Osteoblast (primary cell): ENCODE measurements around the gene ADGRL3. TPM values are rescaled to one million over a fixed set of nuclear protein-coding genes. Genes with fewer than 3 reads are reported as not detected.

ENCODE experiments used
- DNase-seq: peaks from one replicate; pipeline ENCODE4 v3.0.0; 2011; ENCODE audit warnings: low spot score, mixed read lengths; ENCODE audit not compliant: insufficient read length; ENCODE audit errors: missing footprints
- H2AFZ ChIP-seq: 2 replicates; pipeline ENCODE4 v1.6.0; 2011; ENCODE audit warnings: mild to moderate bottlenecking, low read length
- H3K27ac ChIP-seq: 2 replicates; pipeline ENCODE4 v1.5.1; 2011; ENCODE audit warnings: mild to moderate bottlenecking, low read depth, low read length, moderate library complexity
- H3K27me3 ChIP-seq: 2 replicates; pipeline ENCODE4 v1.6.0; 2012; ENCODE audit warnings: mild to moderate bottlenecking, control low read depth, inconsistent platforms, low read length, moderate library complexity; ENCODE audit not compliant: insufficient read depth
- H3K36me3 ChIP-seq: 2 replicates; pipeline ENCODE4 v1.5.1; 2011; ENCODE audit warnings: mild to moderate bottlenecking, low read length, control low read depth, moderate library complexity; ENCODE audit not compliant: insufficient read depth
- H3K4me1 ChIP-seq: 2 replicates; pipeline ENCODE4 v1.5.1; 2011; ENCODE audit warnings: mild to moderate bottlenecking, low read length, control low read depth, moderate library complexity; ENCODE audit not compliant: insufficient read depth
- H3K4me2 ChIP-seq: 2 replicates; pipeline ENCODE4 v1.6.0; 2011; ENCODE audit warnings: mild to moderate bottlenecking, low read length; ENCODE audit not compliant: insufficient read depth
- H3K4me3 ChIP-seq: fragments of 200-600 bp; sonication (generic); 3 replicates; pipeline ENCODE4 v1.5.1; 2012; ENCODE audit warnings: mild to moderate bottlenecking, low read length, inconsistent platforms; ENCODE audit not compliant: insufficient read depth
- H3K79me2 ChIP-seq: 2 replicates; pipeline ENCODE4 v1.6.0; 2012; ENCODE audit warnings: mild to moderate bottlenecking, low read length, control low read depth, inconsistent platforms; ENCODE audit not compliant: insufficient read depth
- H3K9me3 ChIP-seq: 2 replicates; pipeline ENCODE4 v1.5.1; 2011; ENCODE audit warnings: low read depth, low read length, control low read depth
- H4K20me1 ChIP-seq: 2 replicates; pipeline ENCODE4 v1.6.0; 2012; ENCODE audit warnings: mild to moderate bottlenecking, low read length, control low read depth; ENCODE audit not compliant: insufficient read depth
- CTCF ChIP-seq: IDR thresholded peaks from 2 replicates; pipeline ENCODE4 v1.5.1; 2011; ENCODE audit warnings: mild to moderate bottlenecking, low read depth, low read length, moderate library complexity; ENCODE audit errors: extremely low read depth
- total RNA-seq: library from RNA; depleted of rRNA; stranded (reverse); fragments of >200 nt; gene quantifications from 2 replicates; pipeline ENCODE4 v1.2.3, GENCODE V29; 2012

The ADGRL3 gene
- total RNA-seq, 1 donor = not detected

- no peaks in the 10 kb centered on the region for H4K20me1 ChIP-seq
- H3K36me3 ChIP-seq = no peaks in the 10 kb centered on the region
- H2AFZ ChIP-seq = no peak overlapping the region
- TF ChIP-seq CTCF = no peak
- no peaks in the 10 kb centered on the region for H3K9me3 ChIP-seq
- H3K4me1 ChIP-seq = no peaks in the 10 kb centered on the region
- no peak for DNase-seq
- H3K27me3 ChIP-seq = no peaks in the 10 kb centered on the region
- no peak overlapping the region for H3K27ac ChIP-seq
- no peaks in the 10 kb centered on the region for H3K79me2 ChIP-seq
- H3K4me3 ChIP-seq = no peak overlapping the region
- H3K4me2 ChIP-seq = no peak overlapping the region
Measured at GRCh38 chr4:61827907-61828391, 627.8 kb downstream of the ADGRL3 start.

GRCh38 chr4:61828960-61829359 lies 628.8 kb downstream of the ADGRL3 start:
- Histone ChIP-seq H3K9me3 (no peaks in the 10 kb centered on the region), H3K79me2 (no peaks in the 10 kb centered on the region), H2AFZ (no peak overlapping the region), H4K20me1 (no peaks in the 10 kb centered on the region), H3K27me3 (no peaks in the 10 kb centered on the region), H3K4me1 (no peaks in the 10 kb centered on the region), H3K4me2 (no peak overlapping the region), H3K4me3 (no peak overlapping the region), H3K36me3 (no peaks in the 10 kb centered on the region), H3K27ac (no peak overlapping the region)
- no peak for TF ChIP-seq CTCF
- DNase-seq = no peak

GRCh38 chr4:61831987-61832386 lies 631.9 kb downstream of the ADGRL3 start:
- no peaks in the 10 kb centered on the region for H3K79me2 ChIP-seq
- no peak overlapping the region for H3K4me3 ChIP-seq
- TF ChIP-seq CTCF = no peak
- no peak overlapping the region for H3K4me2 ChIP-seq
- H4K20me1 ChIP-seq = no peaks in the 10 kb centered on the region
- DNase-seq = no peak
- no peak overlapping the region for H2AFZ ChIP-seq
- no peaks in the 10 kb centered on the region for H3K4me1 ChIP-seq
- no peaks in the 10 kb centered on the region for H3K9me3 ChIP-seq
- H3K27me3 ChIP-seq = no peaks in the 10 kb centered on the region
- no peak overlapping the region for H3K27ac ChIP-seq
- H3K36me3 ChIP-seq = no peaks in the 10 kb centered on the region

- Histone ChIP-seq H3K36me3 (no peaks in the 10 kb centered on the region), H3K4me3 (no peak overlapping the region), H3K27ac (no peak overlapping the region), H3K27me3 (no peaks in the 10 kb centered on the region), H3K4me1 (no peaks in the 10 kb centered on the region), H3K9me3 (no peaks in the 10 kb centered on the region), H4K20me1 (no peaks in the 10 kb centered on the region), H2AFZ (no peak overlapping the region), H3K4me2 (no peak overlapping the region), H3K79me2 (no peaks in the 10 kb centered on the region)
- no peak for TF ChIP-seq CTCF
- DNase-seq = no peak
Measured at GRCh38 chr4:61837395-61837794, 637.3 kb downstream of the ADGRL3 start.
